GM08714 (cell line): ENCODE measurements around the gene KRTAP9-4.
"Not testable (repeated sequence)": the region's sequence is repeated elsewhere in the genome, so short reads cannot be mapped to it uniquely, and the experiment has no call there.

Experiments
- H3K4me3 ChIP-seq: fragments of 200-500 bp; sonication (Bioruptor generic); 2 replicates; pipeline ENCODE4 v1.5.1; 2014; ENCODE audit warnings: mild to moderate bottlenecking, low read length, inconsistent platforms
- ZNF274 ChIP-seq: IDR thresholded peaks from 2 replicates; pipeline ENCODE4 v1.6.1; 2012; ENCODE audit warnings: mild to moderate bottlenecking, low read depth, low read length

Gene KRTAP9-4

DNA sequence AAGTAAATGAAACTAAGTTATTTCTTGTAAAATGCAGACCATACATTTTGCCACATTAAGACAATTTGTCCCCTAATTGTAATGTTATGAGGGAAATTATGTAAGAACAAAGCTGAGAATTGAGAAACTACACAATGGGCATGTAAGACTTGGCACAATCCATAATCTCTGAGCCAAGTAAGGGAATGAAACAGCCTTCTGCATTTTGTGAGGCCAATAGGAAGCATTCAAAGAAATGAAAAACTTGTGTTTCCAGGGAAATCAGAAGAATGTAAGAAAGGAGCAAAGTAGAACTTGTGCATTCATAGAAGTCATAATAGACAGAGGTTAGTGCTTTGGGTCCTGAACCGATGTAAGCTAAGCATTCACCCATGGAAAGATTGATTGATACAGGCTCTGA lies 1.8 kb downstream of the KRTAP9-4 start:
- no peak overlapping the region for H3K4me3 ChIP-seq
- TF ChIP-seq ZNF274 = no peak

DNA sequence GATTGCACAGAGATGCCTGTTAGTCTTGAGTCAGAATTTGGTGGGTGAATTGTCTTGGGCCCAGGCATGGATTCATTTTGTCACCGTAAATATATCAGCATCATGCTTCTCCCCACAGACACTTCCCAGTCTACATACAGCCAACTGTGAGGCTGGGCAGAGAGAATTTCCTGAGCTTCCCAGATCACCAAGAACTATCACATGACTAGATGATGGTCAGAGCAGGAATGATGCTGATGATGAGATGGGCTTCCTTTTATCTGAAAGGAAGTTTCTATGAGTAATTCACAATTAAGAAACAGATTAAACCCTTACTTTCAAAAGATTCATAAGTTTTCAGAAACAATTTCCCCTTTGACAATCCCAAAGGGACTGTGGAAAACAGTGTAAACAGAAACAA lies 5.4 kb downstream of the KRTAP9-4 start:
- H3K4me3 ChIP-seq = no peak overlapping the region
- no peak for TF ChIP-seq ZNF274

DNA sequence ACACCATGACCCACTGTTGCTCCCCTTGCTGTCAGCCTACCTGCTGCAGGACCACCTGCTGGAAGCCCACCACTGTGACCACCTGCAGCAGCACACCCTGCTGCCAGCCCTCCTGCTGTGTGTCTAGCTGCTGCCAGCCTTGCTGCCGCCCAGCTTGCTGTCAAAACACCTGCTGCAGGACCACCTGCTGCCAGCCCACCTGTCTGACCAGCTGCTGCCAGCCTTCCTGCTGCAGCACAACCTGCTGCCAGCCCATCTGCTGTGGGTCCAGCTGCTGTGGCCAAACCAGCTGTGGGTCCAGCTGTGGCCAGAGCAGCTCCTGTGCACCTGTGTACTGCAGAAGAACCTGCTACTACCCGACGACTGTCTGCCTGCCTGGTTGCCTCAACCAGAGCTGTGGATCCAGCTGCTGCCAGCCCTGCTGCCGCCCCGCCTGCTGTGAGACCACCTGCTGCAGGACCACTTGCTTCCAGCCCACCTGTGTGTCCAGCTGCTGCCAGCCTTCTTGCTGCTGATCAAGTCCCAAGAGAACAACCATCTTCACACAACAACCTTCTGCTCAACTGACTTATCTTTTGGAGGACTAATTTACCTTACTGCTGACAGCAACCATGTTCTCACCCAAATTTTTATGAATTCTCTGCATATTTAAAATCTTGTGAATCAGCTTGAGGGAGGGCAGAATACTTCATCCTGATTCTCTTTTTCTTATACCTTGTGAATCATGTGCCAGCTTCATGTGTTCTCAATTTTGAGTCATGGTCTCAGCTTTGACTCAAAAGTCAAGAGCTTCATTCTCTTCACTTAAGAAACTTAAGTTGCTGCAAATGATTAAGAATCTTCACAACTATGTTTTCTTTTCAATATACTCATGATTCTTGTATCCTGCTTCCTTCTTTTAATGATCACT lies 6.1 kb downstream of the KRTAP9-4 start, which contains the start of gene KRTAP9-9:
KRTAP9-9 (plus strand) TSS at position 4 of the 910 bp plus-strand sequence.
- not testable (repeated sequence) for H3K4me3 ChIP-seq

DNA sequence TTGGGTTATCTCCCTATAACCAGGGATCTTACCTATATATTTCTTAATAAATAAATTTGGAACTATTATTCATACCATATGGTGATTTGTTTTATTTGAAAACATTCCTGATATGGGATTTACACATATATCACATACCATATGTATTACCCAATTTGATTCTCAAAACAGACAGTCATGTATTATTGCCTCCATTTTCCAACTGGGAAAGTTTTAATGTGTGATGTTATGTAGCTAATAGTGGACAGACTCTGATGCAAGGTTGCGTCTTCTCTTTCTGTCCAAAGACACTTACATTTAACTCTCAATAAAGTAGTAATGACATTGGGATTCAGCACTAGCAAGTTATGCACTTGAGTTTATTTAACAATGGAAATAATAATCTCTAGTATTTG lies 6.8 kb downstream of the KRTAP9-4 start:
- no peak overlapping the region for H3K4me3 ChIP-seq
- no peak for TF ChIP-seq ZNF274

DNA sequence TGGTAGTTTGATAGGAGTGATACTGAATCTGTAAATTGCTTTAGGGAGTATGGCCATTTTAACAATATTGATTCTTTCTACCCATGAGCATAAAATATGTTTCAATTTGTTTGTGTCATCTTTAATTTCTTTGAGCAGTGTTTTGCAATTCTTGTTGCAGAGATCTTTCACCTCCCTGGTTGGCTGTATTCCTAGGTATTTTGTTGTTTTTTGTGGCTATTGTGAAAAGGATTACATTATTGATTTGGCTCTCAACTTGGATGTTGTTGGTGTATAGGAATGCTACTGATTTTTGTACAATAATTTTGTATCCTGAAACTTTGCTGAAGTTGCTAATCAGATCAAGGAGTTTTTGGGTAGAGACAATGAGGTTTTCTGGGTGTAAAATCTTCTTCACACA lies 8.9 kb downstream of the KRTAP9-4 start:
- H3K4me3 ChIP-seq = no peak overlapping the region
- TF ChIP-seq ZNF274 = no peak

DNA sequence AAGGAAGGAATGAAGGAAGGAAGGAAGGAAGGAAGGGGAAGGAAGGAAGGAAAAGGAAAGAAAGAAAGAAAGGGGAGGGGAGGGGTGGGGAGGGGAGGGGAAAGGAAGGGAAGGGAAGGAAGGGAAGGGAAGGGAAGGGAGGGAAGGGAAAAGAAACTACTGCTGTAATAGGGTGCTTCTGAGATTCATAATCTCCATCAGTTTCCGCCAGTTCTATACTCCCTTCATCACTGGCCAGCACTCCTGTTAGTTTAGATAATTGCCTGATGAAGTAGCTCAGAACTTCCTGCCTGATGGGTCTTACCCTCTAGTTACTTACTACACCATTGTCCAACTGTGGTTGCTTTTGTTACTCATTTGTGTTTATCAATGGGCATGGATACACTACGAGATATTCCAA lies 13.7 kb downstream of the KRTAP9-4 start:
- H3K4me3 ChIP-seq = no peak overlapping the region
- no peak for TF ChIP-seq ZNF274

DNA sequence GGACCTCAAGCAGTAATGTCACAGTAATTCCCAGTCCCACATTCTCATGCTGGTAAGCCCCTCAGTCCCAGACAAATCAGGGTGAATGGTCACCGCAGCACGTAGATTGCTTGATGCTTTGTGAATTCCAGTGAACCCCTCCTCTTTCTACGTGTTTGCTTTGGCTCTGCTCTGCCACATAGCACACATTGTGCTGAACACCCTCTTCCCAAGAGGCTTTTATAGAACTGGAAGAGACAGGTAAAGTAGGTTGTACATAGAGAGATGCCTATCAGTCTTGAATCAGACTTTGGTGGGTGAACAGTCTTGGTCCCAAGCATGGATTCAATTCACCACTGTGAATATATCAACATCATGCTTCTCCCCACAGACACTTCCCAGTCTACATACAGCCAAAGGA lies 15.1 kb downstream of the KRTAP9-4 start:
- H3K4me3 ChIP-seq = no peak overlapping the region
- no peak for TF ChIP-seq ZNF274

DNA sequence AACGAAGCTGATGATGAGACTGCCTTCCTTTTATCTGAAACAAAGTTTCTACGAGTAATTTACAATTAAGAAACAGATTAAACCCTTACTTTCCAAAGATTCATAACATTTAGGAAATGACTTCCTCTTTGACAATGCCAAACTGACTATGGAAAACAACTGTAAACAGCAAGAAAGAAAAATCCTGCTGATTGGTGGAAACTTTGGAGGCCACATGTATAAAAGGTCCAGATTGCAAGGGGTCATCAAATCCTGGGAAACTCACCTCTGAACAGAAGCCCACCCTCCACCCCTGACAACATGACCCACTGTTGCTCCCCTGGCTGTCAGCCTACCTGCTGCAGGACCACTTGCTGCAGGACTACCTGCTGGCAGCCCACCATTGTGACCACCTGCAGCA lies 15.6 kb downstream of the KRTAP9-4 start, which contains the start of gene KRTAP9-6:
KRTAP9-6 (plus strand) TSS at position 301 of the 400 bp plus-strand sequence; CDS start at position 301, 0 bp downstream.
- no peak within 1 kb of the TSS for H3K4me3 ChIP-seq
- no peak for TF ChIP-seq ZNF274

DNA sequence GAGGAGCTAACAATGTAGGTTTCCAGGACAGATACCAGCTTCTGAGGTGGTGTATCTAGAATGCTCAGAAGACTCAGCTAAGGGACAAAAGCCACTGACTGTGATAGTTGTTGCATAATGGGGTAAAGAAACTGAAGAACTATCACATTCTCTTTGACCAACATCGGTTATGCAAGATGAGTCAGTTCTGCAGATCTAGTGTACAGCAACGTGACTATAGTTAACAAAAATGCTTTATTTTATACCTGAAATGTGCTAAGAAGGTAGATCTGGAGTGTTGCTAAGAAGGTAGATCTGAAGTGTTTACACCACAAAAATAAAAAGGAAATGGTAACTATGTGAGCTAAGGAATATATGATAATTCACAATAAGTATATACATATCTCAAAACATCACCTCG lies 18.2 kb downstream of the KRTAP9-4 start:
- TF ChIP-seq ZNF274 = no peak
- no peak overlapping the region for H3K4me3 ChIP-seq

DNA sequence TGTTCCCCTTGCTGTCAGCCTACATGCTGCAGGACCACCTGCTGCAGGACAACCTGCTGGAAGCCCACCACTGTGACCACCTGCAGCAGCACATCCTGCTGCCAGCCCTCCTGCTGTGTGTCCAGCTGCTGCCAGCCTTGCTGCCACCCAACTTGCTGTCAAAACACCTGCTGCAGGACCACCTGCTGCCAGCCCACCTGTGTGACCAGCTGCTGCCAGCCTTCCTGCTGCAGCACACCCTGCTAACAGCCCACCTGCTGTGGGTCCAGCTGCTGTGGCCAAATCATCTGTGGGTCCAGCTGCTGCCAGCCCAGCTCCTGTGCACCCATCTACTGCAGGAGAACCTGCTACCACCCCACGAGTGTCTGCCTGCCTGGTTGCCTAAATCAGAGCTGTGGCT lies 21.8 kb downstream of the KRTAP9-4 start:
- H3K4me3 ChIP-seq = not testable (repeated sequence)

DNA sequence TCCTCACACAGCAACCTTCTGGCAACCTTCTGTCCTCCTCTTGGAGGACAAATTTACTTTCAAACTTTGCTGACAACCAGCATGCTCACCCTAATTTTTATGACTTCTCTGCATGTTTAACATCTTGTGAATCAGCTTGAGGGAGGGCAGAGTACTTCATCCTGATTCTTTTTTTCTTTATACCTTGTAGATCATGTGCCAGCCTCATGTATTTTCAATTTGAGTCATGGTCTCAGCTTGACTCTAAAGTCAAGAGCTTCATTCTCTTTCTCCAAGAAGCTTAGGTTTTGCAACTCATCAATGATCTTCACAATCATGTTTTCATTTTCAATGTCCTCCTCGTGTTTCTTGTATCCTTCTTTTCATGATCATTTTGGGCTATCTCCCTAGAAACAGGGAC lies 22.4 kb downstream of the KRTAP9-4 start:
- TF ChIP-seq ZNF274 = no peak
- no peak overlapping the region for H3K4me3 ChIP-seq

DNA sequence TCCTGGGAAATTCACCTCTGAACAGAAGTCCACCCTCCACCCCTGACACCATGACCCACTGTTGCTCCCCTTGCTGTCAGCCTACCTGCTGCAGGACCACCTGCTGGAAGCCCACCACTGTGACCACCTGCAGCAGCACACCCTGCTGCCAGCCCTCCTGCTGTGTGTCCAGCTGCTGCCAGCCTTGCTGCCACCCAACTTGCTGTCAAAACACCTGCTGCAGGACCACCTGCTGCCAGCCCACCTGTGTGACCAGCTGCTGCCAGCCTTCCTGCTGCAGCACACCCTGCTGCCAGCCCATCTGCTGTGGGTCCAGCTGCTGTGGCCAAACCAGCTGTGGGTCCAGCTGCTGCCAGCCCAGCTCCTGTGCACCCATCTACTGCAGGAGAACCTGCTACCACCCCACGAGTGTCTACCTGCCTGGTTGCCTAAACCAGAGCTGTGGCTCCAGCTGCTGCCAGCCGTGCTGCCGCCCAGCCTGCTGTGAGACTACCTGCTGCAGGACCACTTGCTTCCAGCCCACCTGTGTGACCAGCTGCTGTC lies 26.2 kb downstream of the KRTAP9-4 start, which contains the start of gene KRTAP9-7:
KRTAP9-7 (plus strand) TSS at position 51 of the 543 bp plus-strand sequence; CDS start at position 51, 0 bp downstream.
- H3K4me3 ChIP-seq = not testable (repeated sequence)

DNA sequence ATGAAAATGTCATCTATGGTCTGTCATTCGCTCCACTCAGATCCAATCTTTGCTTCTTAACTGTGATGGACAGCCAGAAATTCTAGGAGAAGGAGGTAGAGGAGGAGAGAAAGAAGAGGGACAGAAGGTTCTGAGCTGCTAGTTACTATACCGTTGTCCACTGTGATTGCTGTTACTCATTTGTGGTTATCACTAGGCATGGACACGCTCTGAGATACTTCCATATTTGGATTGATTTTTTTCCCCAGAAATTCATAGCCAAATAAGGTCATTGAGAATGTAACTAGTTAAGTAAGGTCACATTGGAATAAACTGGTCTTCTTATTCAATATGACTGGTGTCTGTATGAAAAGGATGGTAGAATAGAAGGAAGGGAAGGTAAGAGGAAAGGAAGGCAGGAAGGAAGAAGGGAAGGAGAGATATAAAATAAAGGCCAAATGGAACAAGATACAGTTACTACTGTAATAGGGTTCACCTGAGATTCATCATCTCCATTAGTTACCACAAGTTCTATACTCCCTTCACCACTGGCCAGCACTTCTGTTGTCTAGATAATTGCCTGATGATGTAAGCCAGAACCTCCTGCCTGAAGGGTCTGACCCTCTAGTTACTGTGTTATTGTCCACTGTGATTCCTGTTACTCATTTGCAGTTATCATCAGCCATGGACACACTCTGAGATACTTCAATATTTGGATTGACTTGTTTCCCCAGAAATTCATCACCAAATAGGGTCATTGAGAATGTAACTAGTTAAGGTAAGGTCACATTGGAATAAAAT lies 28.9 kb downstream of the KRTAP9-4 start:
- H3K4me3 ChIP-seq = no peak overlapping the region
- TF ChIP-seq ZNF274 = no peak

DNA sequence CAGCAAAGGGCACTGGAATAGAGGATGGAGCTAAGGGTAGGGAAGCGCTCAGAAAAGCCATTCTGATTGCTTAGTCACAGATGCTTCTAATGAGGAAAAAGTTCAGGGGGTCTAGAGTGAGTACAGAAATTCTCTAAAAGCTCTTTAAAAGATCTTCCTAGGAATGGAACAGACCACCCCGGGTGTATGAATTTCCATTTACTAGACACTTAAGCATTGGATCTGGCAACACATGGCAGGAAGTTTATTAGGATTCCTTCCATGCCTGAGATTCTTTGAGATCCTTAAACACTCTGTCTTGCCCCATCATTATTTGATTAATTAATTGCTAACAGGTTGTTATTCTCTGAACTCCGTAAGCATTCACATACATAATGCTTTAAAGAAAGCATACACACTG lies 34.6 kb downstream of the KRTAP9-4 start:
- H3K4me3 ChIP-seq = no peak overlapping the region
- no peak for TF ChIP-seq ZNF274

DNA sequence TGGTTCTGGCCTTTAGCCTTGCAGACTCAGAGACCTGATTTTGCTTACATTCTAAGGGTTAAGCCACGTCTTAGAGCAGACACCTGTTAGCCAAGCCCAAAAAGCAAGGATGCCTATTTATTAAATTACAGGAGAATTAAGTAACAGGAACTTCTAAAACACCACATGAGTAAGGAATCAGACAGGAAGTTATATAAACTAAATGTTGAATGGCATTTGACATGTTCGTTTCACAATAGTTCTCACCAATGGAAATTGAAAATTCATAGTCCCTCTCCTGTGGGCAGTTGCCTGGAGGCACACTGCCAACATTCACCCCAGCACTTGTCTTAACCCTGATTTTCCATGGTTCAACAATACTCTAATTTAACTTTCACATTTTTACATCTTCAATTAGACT lies 35.1 kb downstream of the KRTAP9-4 start:
- H3K4me3 ChIP-seq = no peak overlapping the region
- no peak for TF ChIP-seq ZNF274
